Liver (tissue), 9 donors: ENCODE results near the gene SPOUT1. TPM values are rescaled to one million over a fixed set of nuclear protein-coding genes. Genes with fewer than 3 reads are reported as not detected.
"Not testable (repeated sequence)": the region's sequence is repeated elsewhere in the genome, so short reads cannot be mapped to it uniquely, and the experiment has no call there.

ENCODE experiments used
- DNase-seq: peaks from one replicate; pipeline ENCODE4 v3.0.0-alpha.2; 2017; ENCODE audit warnings: low spot score
- H3K27ac ChIP-seq, 2 donors: one replicate each; pipeline ENCODE4 v1.7.0; 2013; ENCODE audit warnings: inconsistent platforms in 2 of 2, low read length in 2 of 2, control low read depth in 1 of 2, low read depth in 1 of 2, mild to moderate bottlenecking in 1 of 2
- H3K27me3 ChIP-seq, 4 donors: one replicate each; pipeline versions ENCODE4 v1.6.1 to v1.7.0; 2013; ENCODE audit warnings: low read length in 3 of 4, inconsistent platforms in 1 of 4, mild to moderate bottlenecking in 1 of 4, moderate library complexity in 1 of 4; ENCODE audit not compliant: control insufficient read depth in 4 of 4, insufficient read depth in 4 of 4
- H3K36me3 ChIP-seq, 4 donors: one replicate each; pipeline versions ENCODE4 v1.6.1 to v1.7.0; 2013; ENCODE audit warnings: low read length in 3 of 4, mild to moderate bottlenecking in 3 of 4, low read depth in 1 of 4, moderate library complexity in 1 of 4; ENCODE audit not compliant: control insufficient read depth in 4 of 4, insufficient read depth in 3 of 4
- H3K4me1 ChIP-seq, 4 donors: one replicate each; pipeline versions ENCODE4 v1.6.1 to v1.7.0; 2013; ENCODE audit warnings: low read length in 3 of 4, mild to moderate bottlenecking in 3 of 4, moderate library complexity in 1 of 4; ENCODE audit not compliant: control insufficient read depth in 4 of 4, insufficient read depth in 4 of 4
- H3K4me3 ChIP-seq, 3 donors: one replicate each; pipeline versions ENCODE4 v1.6.1 to v1.7.0; 2013; ENCODE audit warnings: low read length in 3 of 3, control low read depth in 1 of 3, low read depth in 1 of 3, mild to moderate bottlenecking in 1 of 3
- H3K9ac ChIP-seq, 2 donors: one replicate each; pipeline ENCODE4 v1.7.0; 2013; ENCODE audit warnings: low read length in 2 of 2, mild to moderate bottlenecking in 2 of 2, moderate library complexity in 2 of 2, control low read depth in 1 of 2, low read depth in 1 of 2
- H3K9me3 ChIP-seq, 4 donors: one replicate each; pipeline versions ENCODE4 v1.6.1 to v1.7.0; 2013; ENCODE audit warnings: low read length in 3 of 4; ENCODE audit not compliant: control insufficient read depth in 4 of 4
- EGR1 ChIP-seq, 2 donors: IDR thresholded peaks; 2 replicates each; pipeline ENCODE4 v1.6.1; 2016 to 2018; ENCODE audit warnings: antibody characterized with exemption in 2 of 2, low read depth in 2 of 2
- FOXA1 ChIP-seq: IDR thresholded peaks from 2 replicates; pipeline ENCODE4 v1.6.1; 2016; ENCODE audit warnings: antibody characterized with exemption
- FOXA2 ChIP-seq: IDR thresholded peaks from 2 replicates; pipeline ENCODE4 v1.6.1; 2016; ENCODE audit warnings: antibody characterized with exemption
- GABPA ChIP-seq, 2 donors: IDR thresholded peaks in 1 of 2; conservative IDR thresholded peaks in 1 of 2; 2 replicates each; pipeline ENCODE4 v1.6.1; 2016; ENCODE audit warnings: antibody characterized with exemption in 2 of 2, mild to moderate bottlenecking in 1 of 2, moderate library complexity in 1 of 2
- HNF4A ChIP-seq, 2 donors: conservative IDR thresholded peaks; 2 replicates each; pipeline ENCODE4 v1.6.1; 2016; ENCODE audit warnings: antibody characterized with exemption in 2 of 2, mild to moderate bottlenecking in 2 of 2
- HNF4G ChIP-seq: IDR thresholded peaks from 2 replicates; pipeline ENCODE4 v1.6.1; 2016; ENCODE audit warnings: antibody characterized with exemption
- JUND ChIP-seq, 2 donors: IDR thresholded peaks; 2 replicates each; pipeline ENCODE4 v1.6.1; 2016; ENCODE audit warnings: antibody characterized with exemption in 2 of 2
- NR2F2 ChIP-seq: IDR thresholded peaks from 2 replicates; pipeline ENCODE4 v1.6.1; 2016; ENCODE audit warnings: antibody characterized with exemption
- RAD21 ChIP-seq, 2 donors: IDR thresholded peaks; 2 replicates each; pipeline ENCODE4 v1.6.1; 2016; ENCODE audit warnings: antibody characterized with exemption in 2 of 2, mild to moderate bottlenecking in 2 of 2
- RXRA ChIP-seq, 2 donors: IDR thresholded peaks; 2 replicates each; pipeline ENCODE4 v1.6.1; 2017 to 2018; ENCODE audit warnings: antibody characterized with exemption in 2 of 2, mild to moderate bottlenecking in 1 of 2
- SP1 ChIP-seq: IDR thresholded peaks from 2 replicates; pipeline ENCODE4 v1.6.1; 2018; ENCODE audit warnings: antibody characterized with exemption, mild to moderate bottlenecking
- TAF1 ChIP-seq: conservative IDR thresholded peaks from 2 replicates; pipeline ENCODE4 v1.6.1; 2016; ENCODE audit warnings: antibody characterized with exemption, mild to moderate bottlenecking
- YY1 ChIP-seq: IDR thresholded peaks from 2 replicates; pipeline ENCODE4 v1.6.1; 2016; ENCODE audit warnings: antibody characterized with exemption, mild to moderate bottlenecking
- WGBS: extraction: QIAGEN DNeasy Blood & Tissue Kit; methylation state at CpG from one replicate; pipeline ENCODE4 v1.1.7; 2013; 5-methylcytosine and 5-hydroxymethylcytosine counted together
- polyA plus RNA-seq, 2 donors: library from polyadenylated mRNA; stranded (reverse) in 1 of 2; unstranded in 1 of 2; fragments of 200-250 nt in 1 of 2; fragments of >200 nt in 1 of 2; fragmentation: Nextera tagmentation in 1 of 2; extraction: Ambion mirVana in 1 of 2; gene quantifications; one replicate each; pipeline versions ENCODE4 v1.2.1 to v1.2.3, GENCODE V29; 2013 to 2015
- total RNA-seq, 2 donors: library from RNA; depleted of rRNA; stranded (reverse); fragments of >200 nt; gene quantifications; one replicate each; pipeline ENCODE4 v1.2.3, GENCODE V29; 2014
- TF ChIP-seq, protein P1 (sequence below): IDR thresholded peaks from 2 replicates; pipeline ENCODE4 v1.6.1; 2016; ENCODE audit warnings: antibody characterized with exemption, mild to moderate bottlenecking
- TF ChIP-seq, protein P2 (sequence below): IDR thresholded peaks from 2 replicates; pipeline ENCODE4 v1.6.1; 2016; ENCODE audit warnings: antibody characterized with exemption
- TF ChIP-seq, protein P3 (sequence below): fragments of 150-350 bp; IDR thresholded peaks from 2 replicates; pipeline ENCODE4 v1.5.1; 2017; ENCODE audit warnings: improper control_type of control experiment, low read depth, low read length; ENCODE audit not compliant: missing input control
- TF ChIP-seq, protein P4 (sequence below): IDR thresholded peaks from 2 replicates; pipeline ENCODE4 v1.6.1; 2016; ENCODE audit warnings: antibody characterized with exemption
- TF ChIP-seq, protein P5 (sequence below): IDR thresholded peaks from 2 replicates; pipeline ENCODE4 v1.6.1; 2016; ENCODE audit warnings: antibody characterized with exemption
- donor health status: healthy.
- donor health status: healthy.
- donor health status: healthy.
- donor health status: healthy.
- donor health status: healthy.

The SPOUT1 gene
- total and polyA plus RNA-seq, 4 donors = 9.0 to 30.1 (median 14.5) TPM

DNA sequence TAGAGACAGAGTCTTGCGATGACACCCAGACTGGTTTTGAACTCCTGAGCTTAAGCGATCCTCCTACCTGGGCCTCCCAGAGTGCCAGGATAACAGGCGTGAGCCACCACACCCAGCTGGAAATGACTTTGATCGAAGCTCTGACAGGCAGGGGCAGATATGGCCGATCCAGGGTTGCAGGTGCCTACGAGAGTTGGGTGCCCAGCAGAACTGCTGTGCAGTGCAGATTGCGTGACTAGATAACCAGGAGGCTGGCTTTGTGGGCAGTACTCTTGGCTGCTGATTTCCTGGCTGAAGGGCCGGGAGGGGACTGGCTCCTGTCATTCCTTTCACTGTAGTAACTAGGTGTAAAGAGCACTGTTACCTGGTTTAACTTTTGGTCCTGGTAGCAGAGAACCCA is 30.7 kb downstream of the SPOUT1 start:
- H3K4me1 ChIP-seq = peaks cover 0 to 6% (median 2%) of the 10 kb centered on the region in 4 donors
- H3K4me3 ChIP-seq = no peak overlapping the region
- peaks cover 11 to 56% (median 38%) of the 10 kb centered on the region in 4 donors for H3K36me3 ChIP-seq
- no peak overlapping the region for H3K27ac ChIP-seq
- H3K9ac ChIP-seq = no peak overlapping the region
- 88% methylated on average over 8 of the region's 8 CpGs for WGBS
- no peak for DNase-seq
- no peaks in the 10 kb centered on the region for H3K9me3 ChIP-seq
- H3K27me3 ChIP-seq = no peaks in the 10 kb centered on the region
- no peak for TF ChIP-seq TAF1
- TF ChIP-seq FOXA2 = no peak
- TF ChIP-seq, protein P1, sequence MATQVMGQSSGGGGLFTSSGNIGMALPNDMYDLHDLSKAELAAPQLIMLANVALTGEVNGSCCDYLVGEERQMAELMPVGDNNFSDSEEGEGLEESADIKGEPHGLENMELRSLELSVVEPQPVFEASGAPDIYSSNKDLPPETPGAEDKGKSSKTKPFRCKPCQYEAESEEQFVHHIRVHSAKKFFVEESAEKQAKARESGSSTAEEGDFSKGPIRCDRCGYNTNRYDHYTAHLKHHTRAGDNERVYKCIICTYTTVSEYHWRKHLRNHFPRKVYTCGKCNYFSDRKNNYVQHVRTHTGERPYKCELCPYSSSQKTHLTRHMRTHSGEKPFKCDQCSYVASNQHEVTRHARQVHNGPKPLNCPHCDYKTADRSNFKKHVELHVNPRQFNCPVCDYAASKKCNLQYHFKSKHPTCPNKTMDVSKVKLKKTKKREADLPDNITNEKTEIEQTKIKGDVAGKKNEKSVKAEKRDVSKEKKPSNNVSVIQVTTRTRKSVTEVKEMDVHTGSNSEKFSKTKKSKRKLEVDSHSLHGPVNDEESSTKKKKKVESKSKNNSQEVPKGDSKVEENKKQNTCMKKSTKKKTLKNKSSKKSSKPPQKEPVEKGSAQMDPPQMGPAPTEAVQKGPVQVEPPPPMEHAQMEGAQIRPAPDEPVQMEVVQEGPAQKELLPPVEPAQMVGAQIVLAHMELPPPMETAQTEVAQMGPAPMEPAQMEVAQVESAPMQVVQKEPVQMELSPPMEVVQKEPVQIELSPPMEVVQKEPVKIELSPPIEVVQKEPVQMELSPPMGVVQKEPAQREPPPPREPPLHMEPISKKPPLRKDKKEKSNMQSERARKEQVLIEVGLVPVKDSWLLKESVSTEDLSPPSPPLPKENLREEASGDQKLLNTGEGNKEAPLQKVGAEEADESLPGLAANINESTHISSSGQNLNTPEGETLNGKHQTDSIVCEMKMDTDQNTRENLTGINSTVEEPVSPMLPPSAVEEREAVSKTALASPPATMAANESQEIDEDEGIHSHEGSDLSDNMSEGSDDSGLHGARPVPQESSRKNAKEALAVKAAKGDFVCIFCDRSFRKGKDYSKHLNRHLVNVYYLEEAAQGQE = no peak
- TF ChIP-seq NR2F2 = no peak
- TF ChIP-seq RXRA (IDR thresholded peaks at IDR 0.05) = no peak
- no peak for TF ChIP-seq HNF4A (conservative IDR thresholded peaks at IDR 0.05)
- TF ChIP-seq GABPA (IDR thresholded peaks at IDR 0.05 in 1 of 2, conservative IDR thresholded peaks at IDR 0.05 in 1 of 2) = no peak
- no peak for TF ChIP-seq RAD21 (IDR thresholded peaks at IDR 0.05)
- TF ChIP-seq, protein P2, sequence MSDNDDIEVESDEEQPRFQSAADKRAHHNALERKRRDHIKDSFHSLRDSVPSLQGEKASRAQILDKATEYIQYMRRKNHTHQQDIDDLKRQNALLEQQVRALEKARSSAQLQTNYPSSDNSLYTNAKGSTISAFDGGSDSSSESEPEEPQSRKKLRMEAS = no peak
- no peak for TF ChIP-seq HNF4G
- no peak for TF ChIP-seq FOXA1
- TF ChIP-seq, protein P3, sequence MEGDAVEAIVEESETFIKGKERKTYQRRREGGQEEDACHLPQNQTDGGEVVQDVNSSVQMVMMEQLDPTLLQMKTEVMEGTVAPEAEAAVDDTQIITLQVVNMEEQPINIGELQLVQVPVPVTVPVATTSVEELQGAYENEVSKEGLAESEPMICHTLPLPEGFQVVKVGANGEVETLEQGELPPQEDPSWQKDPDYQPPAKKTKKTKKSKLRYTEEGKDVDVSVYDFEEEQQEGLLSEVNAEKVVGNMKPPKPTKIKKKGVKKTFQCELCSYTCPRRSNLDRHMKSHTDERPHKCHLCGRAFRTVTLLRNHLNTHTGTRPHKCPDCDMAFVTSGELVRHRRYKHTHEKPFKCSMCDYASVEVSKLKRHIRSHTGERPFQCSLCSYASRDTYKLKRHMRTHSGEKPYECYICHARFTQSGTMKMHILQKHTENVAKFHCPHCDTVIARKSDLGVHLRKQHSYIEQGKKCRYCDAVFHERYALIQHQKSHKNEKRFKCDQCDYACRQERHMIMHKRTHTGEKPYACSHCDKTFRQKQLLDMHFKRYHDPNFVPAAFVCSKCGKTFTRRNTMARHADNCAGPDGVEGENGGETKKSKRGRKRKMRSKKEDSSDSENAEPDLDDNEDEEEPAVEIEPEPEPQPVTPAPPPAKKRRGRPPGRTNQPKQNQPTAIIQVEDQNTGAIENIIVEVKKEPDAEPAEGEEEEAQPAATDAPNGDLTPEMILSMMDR = no peak
- TF ChIP-seq, protein P4, sequence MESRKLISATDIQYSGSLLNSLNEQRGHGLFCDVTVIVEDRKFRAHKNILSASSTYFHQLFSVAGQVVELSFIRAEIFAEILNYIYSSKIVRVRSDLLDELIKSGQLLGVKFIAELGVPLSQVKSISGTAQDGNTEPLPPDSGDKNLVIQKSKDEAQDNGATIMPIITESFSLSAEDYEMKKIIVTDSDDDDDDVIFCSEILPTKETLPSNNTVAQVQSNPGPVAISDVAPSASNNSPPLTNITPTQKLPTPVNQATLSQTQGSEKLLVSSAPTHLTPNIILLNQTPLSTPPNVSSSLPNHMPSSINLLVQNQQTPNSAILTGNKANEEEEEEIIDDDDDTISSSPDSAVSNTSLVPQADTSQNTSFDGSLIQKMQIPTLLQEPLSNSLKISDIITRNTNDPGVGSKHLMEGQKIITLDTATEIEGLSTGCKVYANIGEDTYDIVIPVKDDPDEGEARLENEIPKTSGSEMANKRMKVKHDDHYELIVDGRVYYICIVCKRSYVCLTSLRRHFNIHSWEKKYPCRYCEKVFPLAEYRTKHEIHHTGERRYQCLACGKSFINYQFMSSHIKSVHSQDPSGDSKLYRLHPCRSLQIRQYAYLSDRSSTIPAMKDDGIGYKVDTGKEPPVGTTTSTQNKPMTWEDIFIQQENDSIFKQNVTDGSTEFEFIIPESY = no peak
- TF ChIP-seq EGR1 (IDR thresholded peaks at IDR 0.05; ENCODE audit: low read depth in 2 of 2) = no peak
- TF ChIP-seq SP1 = no peak
- no peak for TF ChIP-seq YY1
- TF ChIP-seq, protein P5, sequence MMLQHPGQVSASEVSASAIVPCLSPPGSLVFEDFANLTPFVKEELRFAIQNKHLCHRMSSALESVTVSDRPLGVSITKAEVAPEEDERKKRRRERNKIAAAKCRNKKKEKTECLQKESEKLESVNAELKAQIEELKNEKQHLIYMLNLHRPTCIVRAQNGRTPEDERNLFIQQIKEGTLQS = no peak
- no peak for TF ChIP-seq JUND (IDR thresholded peaks at IDR 0.05)

DNA sequence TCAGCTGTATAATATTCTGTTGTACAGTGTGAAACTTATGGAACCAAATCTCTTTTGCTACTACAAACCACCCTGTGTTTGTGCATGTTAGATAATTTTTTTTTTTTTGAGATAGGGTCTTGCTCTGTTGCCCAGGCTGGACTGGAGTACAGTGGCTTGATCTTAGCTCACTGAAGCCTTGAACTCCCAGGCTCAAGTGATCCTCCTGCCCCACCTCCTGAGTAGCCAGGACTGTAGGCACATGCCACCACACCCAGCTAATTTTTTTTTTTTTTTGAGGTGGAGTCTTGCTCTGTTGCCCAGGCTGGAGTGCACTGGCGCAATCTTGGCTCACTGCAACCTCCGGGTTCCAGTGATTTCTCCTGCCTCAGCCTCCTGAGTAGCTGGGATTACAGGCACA is 34.6 kb downstream of the SPOUT1 start:
- not testable (repeated sequence) for H3K9me3 ChIP-seq, H3K27me3 ChIP-seq, H3K9ac ChIP-seq, DNase-seq, H3K27ac ChIP-seq, H3K4me3 ChIP-seq
- Histone ChIP-seq H3K36me3 (peaks cover 2 to 51% (median 28%) of the 10 kb centered on the region in 4 donors), H3K4me1 (peaks cover 0 to 26% (median 19%) of the 10 kb centered on the region in 4 donors)
- 49% methylated on average over 2 of the region's 2 CpGs for WGBS
